Astrocyte of the spinal cord (primary cell): ENCODE results near the gene PLEKHM2.
"Not testable (repeated sequence)": the region's sequence is repeated elsewhere in the genome, so short reads cannot be mapped to it uniquely, and the experiment has no call there.

Experiments
- DNase-seq: peaks from one replicate; pipeline ENCODE4 v3.0.0; 2011; ENCODE audit warnings: low read depth, low spot score
- H3K4me3 ChIP-seq: 2 replicates; pipeline ENCODE4 v1.5.1; 2011; ENCODE audit warnings: low read depth, mild to moderate bottlenecking, low read length, moderate library complexity
- in situ Hi-C: cut with HindIII; loops from 2 replicates; pipeline ENCODE4 v1.10.0; 2017; ENCODE audit warnings: low sequenced_read_pairs
- TF ChIP-seq, protein P1 (sequence below): IDR thresholded peaks from 2 replicates; pipeline ENCODE4 v1.5.1; 2012; ENCODE audit warnings: low read depth, mild to moderate bottlenecking, low read length, inconsistent platforms

The PLEKHM2 gene

DNA sequence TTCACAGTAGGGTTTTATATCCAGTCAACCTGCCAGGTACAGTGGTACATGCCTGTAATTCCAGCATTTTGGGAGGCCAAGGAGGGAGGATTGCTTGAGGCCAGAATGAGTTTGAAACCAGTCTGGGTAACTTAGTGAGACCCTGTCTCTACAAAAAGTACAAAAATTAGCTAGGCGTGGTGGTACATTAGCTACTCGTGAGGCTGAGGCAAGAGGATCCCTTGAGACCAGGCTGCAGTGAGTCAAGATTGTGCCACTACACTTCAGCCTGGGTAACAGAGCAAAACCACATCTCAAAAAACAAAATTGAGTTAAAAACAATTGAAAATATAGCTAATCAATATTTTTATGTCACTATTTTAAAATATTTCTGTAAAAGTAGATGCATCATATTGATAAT, 33.7 kb upstream of the PLEKHM2 start:
- no peak for DNase-seq
- H3K4me3 ChIP-seq = no peak overlapping the region
- in situ Hi-C loops = no loop called here
- TF ChIP-seq, protein P1, sequence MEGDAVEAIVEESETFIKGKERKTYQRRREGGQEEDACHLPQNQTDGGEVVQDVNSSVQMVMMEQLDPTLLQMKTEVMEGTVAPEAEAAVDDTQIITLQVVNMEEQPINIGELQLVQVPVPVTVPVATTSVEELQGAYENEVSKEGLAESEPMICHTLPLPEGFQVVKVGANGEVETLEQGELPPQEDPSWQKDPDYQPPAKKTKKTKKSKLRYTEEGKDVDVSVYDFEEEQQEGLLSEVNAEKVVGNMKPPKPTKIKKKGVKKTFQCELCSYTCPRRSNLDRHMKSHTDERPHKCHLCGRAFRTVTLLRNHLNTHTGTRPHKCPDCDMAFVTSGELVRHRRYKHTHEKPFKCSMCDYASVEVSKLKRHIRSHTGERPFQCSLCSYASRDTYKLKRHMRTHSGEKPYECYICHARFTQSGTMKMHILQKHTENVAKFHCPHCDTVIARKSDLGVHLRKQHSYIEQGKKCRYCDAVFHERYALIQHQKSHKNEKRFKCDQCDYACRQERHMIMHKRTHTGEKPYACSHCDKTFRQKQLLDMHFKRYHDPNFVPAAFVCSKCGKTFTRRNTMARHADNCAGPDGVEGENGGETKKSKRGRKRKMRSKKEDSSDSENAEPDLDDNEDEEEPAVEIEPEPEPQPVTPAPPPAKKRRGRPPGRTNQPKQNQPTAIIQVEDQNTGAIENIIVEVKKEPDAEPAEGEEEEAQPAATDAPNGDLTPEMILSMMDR = no peak

GRCh38 chr1:15652130-15652529, 32.0 kb upstream of the PLEKHM2 start:
- in situ Hi-C loops, H3K4me3 ChIP-seq, DNase-seq: not testable (repeated sequence)

DNA sequence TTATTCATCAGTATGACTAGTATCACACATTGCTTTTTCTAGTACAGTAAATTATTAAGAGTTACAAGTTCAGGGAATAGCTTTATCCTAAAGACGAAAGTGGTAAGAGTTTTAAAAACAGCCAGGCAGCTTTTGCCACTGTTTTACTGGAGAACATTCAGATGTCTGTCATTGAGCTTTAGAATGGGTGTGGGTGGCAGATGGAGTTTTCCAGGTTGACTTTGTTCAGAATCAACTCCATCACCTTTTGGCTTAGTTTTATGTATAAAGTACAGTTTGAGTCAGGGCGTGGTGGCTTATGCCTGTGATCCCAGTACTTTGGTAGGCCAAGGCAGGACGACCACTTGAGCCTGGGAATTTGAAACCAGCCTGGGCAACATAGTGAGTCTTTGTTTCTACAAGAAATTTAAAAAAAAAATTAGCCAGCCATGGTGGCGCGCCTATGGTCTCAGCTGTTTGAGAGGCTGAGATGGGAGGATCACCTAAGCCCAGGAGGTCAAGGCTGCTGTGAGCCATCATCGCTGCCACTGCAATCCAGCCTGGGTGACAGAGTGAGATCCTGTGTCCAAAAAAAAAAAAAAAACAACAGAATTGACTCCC, 29.9 kb upstream of the PLEKHM2 start:
- in situ Hi-C loops = no loop called here
- no peak for DNase-seq
- TF ChIP-seq, protein P1 = no peak
- no peak overlapping the region for H3K4me3 ChIP-seq

DNA sequence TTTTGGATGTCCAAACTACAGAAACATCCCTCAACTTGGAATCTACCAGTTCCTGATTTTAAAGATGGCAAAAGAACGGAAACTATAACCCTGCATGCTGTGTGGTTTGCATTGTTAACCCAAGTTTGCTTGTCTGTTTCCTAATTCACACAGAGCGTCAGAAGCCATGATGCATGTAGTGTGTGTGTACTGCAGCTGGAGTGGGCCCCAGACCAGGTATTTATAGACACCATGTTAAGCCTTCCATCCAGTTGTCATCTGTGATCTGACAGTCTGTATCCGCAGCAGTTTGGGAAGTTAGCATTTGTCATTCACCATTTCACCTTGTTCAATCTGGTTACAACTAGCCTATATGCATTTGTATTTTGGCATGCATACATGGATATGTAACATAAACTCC, 27.7 kb upstream of the PLEKHM2 start:
- in situ Hi-C loops = no loop called here
- TF ChIP-seq, protein P1 = no peak
- no peak overlapping the region for H3K4me3 ChIP-seq
- no peak for DNase-seq

GRCh38 chr1:15657021-15657420, 27.1 kb upstream of the PLEKHM2 start:
- DNase-seq = no peak
- TF ChIP-seq, protein P1 = no peak
- H3K4me3 ChIP-seq = no peak overlapping the region
- in situ Hi-C loops = no loop called here

DNA sequence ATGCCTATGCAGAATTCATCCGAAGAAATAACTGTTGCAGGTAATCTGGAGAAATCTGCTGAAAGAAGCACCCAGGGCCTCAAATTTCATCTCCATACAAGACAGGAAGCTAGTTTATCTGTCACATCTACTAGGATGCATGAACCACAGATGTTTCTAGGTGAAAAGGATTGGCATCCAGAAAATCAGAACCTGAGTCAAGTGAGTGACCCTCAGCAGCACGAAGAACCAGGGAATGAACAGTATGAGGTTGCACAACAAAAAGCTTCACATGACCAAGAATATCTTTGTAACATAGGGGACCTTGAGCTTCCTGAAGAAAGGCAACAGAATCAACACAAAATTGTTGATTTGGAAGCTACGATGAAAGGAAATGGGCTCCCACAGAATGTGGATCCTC, 24.0 kb upstream of the PLEKHM2 start:
- H3K4me3 ChIP-seq = no peak overlapping the region
- in situ Hi-C loops = no loop called here
- TF ChIP-seq, protein P1 = no peak
- DNase-seq = no peak

DNA sequence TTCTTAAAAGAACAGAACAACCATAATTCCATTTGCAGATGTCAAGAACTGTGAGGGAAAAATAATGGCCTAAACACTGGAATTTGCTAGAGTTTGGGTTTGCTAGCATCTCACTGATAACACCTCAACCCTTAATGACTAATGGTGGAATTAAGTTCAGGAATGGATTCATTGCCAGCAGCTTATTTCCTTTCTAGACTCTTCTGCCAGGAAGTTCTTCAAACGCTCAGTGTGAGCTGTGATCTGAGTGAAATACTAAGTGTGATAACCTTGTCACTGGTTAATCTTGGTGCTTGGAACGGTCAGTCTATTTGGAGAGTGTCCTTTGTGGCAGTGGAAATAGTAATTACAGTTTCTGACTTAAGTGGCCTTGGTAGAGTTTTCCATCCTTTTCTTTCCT, 21.6 kb upstream of the PLEKHM2 start:
- no peak for DNase-seq
- no peak overlapping the region for H3K4me3 ChIP-seq
- in situ Hi-C loops = no loop called here
- TF ChIP-seq, protein P1 = no peak
